Neuronal stem cell (in vitro differentiated cells): ENCODE results near the gene RCOR2.

Experiments used
- DNase-seq: peaks from one replicate; pipeline ENCODE4 v3.0.0-alpha.2; 2013; ENCODE audit warnings: low spot score
- H2AFZ ChIP-seq: one replicate; pipeline ENCODE4 v1.6.1; 2013; ENCODE audit warnings: mild to moderate bottlenecking, low read length, inconsistent platforms
- H2AK5ac ChIP-seq: 2 replicates; pipeline ENCODE4 v1.6.1; 2013; ENCODE audit warnings: low read depth, mild to moderate bottlenecking, inconsistent platforms, low read length, moderate library complexity, mixed read lengths
- H2BK120ac ChIP-seq: 2 replicates; pipeline ENCODE4 v1.6.1; 2013; ENCODE audit warnings: low read depth, mild to moderate bottlenecking, inconsistent platforms, low read length, moderate library complexity, mixed read lengths
- H2BK12ac ChIP-seq: one replicate; pipeline ENCODE4 v1.6.1; 2013; ENCODE audit warnings: low read length, inconsistent platforms
- H2BK15ac ChIP-seq: 2 replicates; pipeline ENCODE4 v1.6.1; 2013; ENCODE audit warnings: mild to moderate bottlenecking, low read length, inconsistent platforms, mixed read lengths
- H2BK5ac ChIP-seq: one replicate; pipeline ENCODE4 v1.6.1; 2013; ENCODE audit warnings: inconsistent platforms, mild to moderate bottlenecking, low read length, moderate library complexity
- H3K14ac ChIP-seq: one replicate; pipeline ENCODE4 v1.6.1; 2013; ENCODE audit warnings: low read length, inconsistent platforms
- H3K18ac ChIP-seq: 2 replicates; pipeline ENCODE4 v1.6.1; 2013; ENCODE audit warnings: low read length, inconsistent platforms
- H3K23ac ChIP-seq: 2 replicates; pipeline ENCODE4 v1.6.1; 2013; ENCODE audit warnings: low read depth, mild to moderate bottlenecking, mixed read lengths, low read length, inconsistent platforms; ENCODE audit not compliant: poor library complexity
- H3K27ac ChIP-seq: replicated peaks from 3 replicates; pipeline ENCODE4 v1.5.1; 2013; ENCODE audit warnings: low read length, inconsistent platforms
- H3K27me3 ChIP-seq, 3 experiments: 2 replicates each; pipeline ENCODE4 v1.6.1; 2013; ENCODE audit warnings: low read length in 3 of 3, mild to moderate bottlenecking in 2 of 3, inconsistent platforms in 1 of 3, low read depth in 1 of 3, mixed read lengths in 1 of 3, moderate library complexity in 1 of 3; ENCODE audit not compliant: control insufficient read depth in 3 of 3, insufficient read depth in 3 of 3
- H3K36me3 ChIP-seq, 2 donors: replicated peaks in 1 of 2; 2 replicates each; pipeline ENCODE4 v1.6.1; 2013; ENCODE audit warnings: low read length in 2 of 2; ENCODE audit not compliant: control insufficient read depth in 2 of 2, insufficient read depth in 2 of 2
- H3K4ac ChIP-seq: 2 replicates; pipeline ENCODE4 v1.6.1; 2013; ENCODE audit warnings: inconsistent platforms, mild to moderate bottlenecking, low read length, moderate library complexity
- H3K4me1 ChIP-seq, 2 donors: 1 replicate in 1 of 2; 2 replicates in 1 of 2; pipeline ENCODE4 v1.6.1; 2013; ENCODE audit warnings: low read length in 2 of 2, low read depth in 1 of 2; ENCODE audit not compliant: control insufficient read depth in 2 of 2, insufficient read depth in 1 of 2
- H3K4me2 ChIP-seq: one replicate; pipeline ENCODE4 v1.6.1; 2013; ENCODE audit warnings: mild to moderate bottlenecking, low read length, inconsistent platforms; ENCODE audit not compliant: insufficient read depth, poor library complexity, severe bottlenecking
- H3K4me3 ChIP-seq, 2 donors: 2 replicates each; pipeline ENCODE4 v1.5.1; 2013; ENCODE audit warnings: low read length in 2 of 2, mild to moderate bottlenecking in 2 of 2, inconsistent platforms in 1 of 2, moderate library complexity in 1 of 2
- H3K79me1 ChIP-seq: one replicate; pipeline ENCODE4 v1.6.1; 2013; ENCODE audit warnings: low read depth, mild to moderate bottlenecking, inconsistent platforms, low read length, moderate library complexity
- H3K9ac ChIP-seq: one replicate; pipeline ENCODE4 v1.6.1; 2013; ENCODE audit warnings: mild to moderate bottlenecking, low read depth, low read length, inconsistent platforms; ENCODE audit not compliant: poor library complexity
- H3K9me3 ChIP-seq, 2 donors: replicated peaks in 1 of 2; 2 replicates each; pipeline versions ENCODE3 to v1.6.1; 2013; ENCODE audit warnings: low read length in 2 of 2, mild to moderate bottlenecking in 2 of 2, inconsistent platforms in 1 of 2, low read depth in 1 of 2, mixed read lengths in 1 of 2, moderate library complexity in 1 of 2; ENCODE audit not compliant: control insufficient read depth in 2 of 2, insufficient read depth in 1 of 2
- H4K8ac ChIP-seq: one replicate; pipeline ENCODE4 v1.6.1; 2013; ENCODE audit warnings: low read depth, mild to moderate bottlenecking, inconsistent platforms, low read length, moderate library complexity
- H4K91ac ChIP-seq: one replicate; pipeline ENCODE4 v1.6.1; 2013; ENCODE audit warnings: low read length, low read depth, mild to moderate bottlenecking, inconsistent platforms; ENCODE audit not compliant: poor library complexity
- WGBS, 2 donors: extraction: QIAGEN DNeasy Blood & Tissue Kit; methylation state at CpG; one replicate each; pipeline ENCODE4 v1.1.7; 2013; ENCODE audit warnings: missing lambda C conversion rate in 2 of 2, mixed read lengths in 1 of 2; ENCODE audit not compliant: insufficient read length in 2 of 2, insufficient replicate concordance in 1 of 2; ENCODE audit errors: extremely low coverage in 2 of 2; 5-methylcytosine and 5-hydroxymethylcytosine counted together

RCOR2 gene

GRCh38 chr11:63913866-63914830 is 2.8 kb downstream of the RCOR2 start:
- Histone ChIP-seq H2BK5ac (no peak overlapping the region), H3K9ac (peak overlapping the region; percentile 96), H3K4me2 (peak overlapping the region; percentile 82), H3K79me1 (peaks cover 23% of the 10 kb centered on the region), H4K91ac (no peak overlapping the region), H2AFZ (no peak overlapping the region), H3K9me3 (no peaks in the 10 kb centered on the region), H2BK12ac (no peak overlapping the region), H2BK15ac (peak overlapping the region; percentile 12), H4K8ac (no peak overlapping the region), H3K4me1 (peaks cover 36% of the 10 kb centered on the region in 2 donors), H2BK120ac (no peak overlapping the region), H3K23ac (peak overlapping the region; percentile 96), H3K27ac (no peak overlapping the region), H3K36me3 (peaks cover 24 to 45% of the 10 kb centered on the region in 2 donors), H3K14ac (no peak overlapping the region), H2AK5ac (peak overlapping the region; percentile 63), H3K18ac (peak overlapping the region; percentile 28), H3K27me3 (no peaks in the 10 kb centered on the region), H3K4me3 (peak overlapping the region in 1 of 2 donors; percentile 66), H3K4ac (no peak overlapping the region)
- no CpG with 5 or more reads among the region's 34 CpGs for WGBS, 2 donors
- DNase-seq, result no peak

- no peak overlapping the region for H3K4me3 ChIP-seq
- H3K23ac ChIP-seq, result no peak overlapping the region
- H3K4me1 ChIP-seq, result peaks cover 35 to 38% of the 10 kb centered on the region in 2 donors
- H3K36me3 ChIP-seq, result peaks cover 28 to 57% of the 10 kb centered on the region in 2 donors
- H3K14ac ChIP-seq, result no peak overlapping the region
- DNase-seq, result no peak
- H3K9me3 ChIP-seq, result no peaks in the 10 kb centered on the region
- no CpG with 5 or more reads among the region's 7 CpGs for WGBS, 2 donors
- H3K27ac ChIP-seq, result no peak overlapping the region
- H3K4ac ChIP-seq, result no peak overlapping the region
- H4K8ac ChIP-seq, result no peak overlapping the region
- H2AK5ac ChIP-seq, result no peak overlapping the region
- H2BK5ac ChIP-seq, result no peak overlapping the region
- no peak overlapping the region for H2BK120ac ChIP-seq
- no peak overlapping the region for H3K4me2 ChIP-seq
- no peak overlapping the region for H4K91ac ChIP-seq
- no peak overlapping the region for H2BK15ac ChIP-seq
- peaks cover 29% of the 10 kb centered on the region for H3K79me1 ChIP-seq
- no peak overlapping the region for H3K18ac ChIP-seq
- no peaks in the 10 kb centered on the region for H3K27me3 ChIP-seq
- peak overlapping the region; percentile 60 for H3K9ac ChIP-seq
- H2BK12ac ChIP-seq, result no peak overlapping the region
- no peak overlapping the region for H2AFZ ChIP-seq
Observed at GRCh38 chr11:63912678-63913077, 4.3 kb downstream of the RCOR2 start.

- no peak overlapping the region for H3K14ac ChIP-seq
- no peak overlapping the region for H3K18ac ChIP-seq
- H2BK120ac ChIP-seq, result no peak overlapping the region
- H3K4me2 ChIP-seq, result no peak overlapping the region
- peaks cover 38 to 41% of the 10 kb centered on the region in 2 donors for H3K4me1 ChIP-seq
- H3K36me3 ChIP-seq, result peaks cover 28 to 62% of the 10 kb centered on the region in 2 donors
- no peak overlapping the region for H3K27ac ChIP-seq
- H4K91ac ChIP-seq, result no peak overlapping the region
- no peak overlapping the region for H3K9ac ChIP-seq
- no peak overlapping the region for H2BK5ac ChIP-seq
- no peaks in the 10 kb centered on the region for H3K27me3 ChIP-seq
- no CpG with 5 or more reads among the region's 22 CpGs for WGBS, 2 donors
- H2AK5ac ChIP-seq, result peak overlapping the region; percentile 19
- H2BK15ac ChIP-seq, result no peak overlapping the region
- H3K9me3 ChIP-seq, result no peaks in the 10 kb centered on the region
- no peak overlapping the region for H3K4me3 ChIP-seq
- DNase-seq, result no peak
- H2AFZ ChIP-seq, result no peak overlapping the region
- H3K4ac ChIP-seq, result no peak overlapping the region
- no peak overlapping the region for H4K8ac ChIP-seq
- no peak overlapping the region for H2BK12ac ChIP-seq
- peaks cover 29% of the 10 kb centered on the region for H3K79me1 ChIP-seq
- H3K23ac ChIP-seq, result no peak overlapping the region
Observed at GRCh38 chr11:63911876-63912275, 5.1 kb downstream of the RCOR2 start.

- no peak overlapping the region for H3K14ac ChIP-seq
- H3K4me1 ChIP-seq, result peaks cover 38 to 42% of the 10 kb centered on the region in 2 donors
- H3K9ac ChIP-seq, result no peak overlapping the region
- no peak overlapping the region for H2BK15ac ChIP-seq
- DNase-seq, result no peak
- H3K4me2 ChIP-seq, result no peak overlapping the region
- WGBS, 2 donors, result no CpG with 5 or more reads among the region's 8 CpGs
- no peak overlapping the region for H4K91ac ChIP-seq
- no peak overlapping the region for H2BK12ac ChIP-seq
- peaks cover 28 to 65% of the 10 kb centered on the region in 2 donors for H3K36me3 ChIP-seq
- H2BK120ac ChIP-seq, result no peak overlapping the region
- peak overlapping the region; percentile 55 for H3K23ac ChIP-seq
- peak overlapping the region; percentile 19 for H2AK5ac ChIP-seq
- no peak overlapping the region for H2BK5ac ChIP-seq
- H3K9me3 ChIP-seq, result no peaks in the 10 kb centered on the region
- H3K79me1 ChIP-seq, result peaks cover 26% of the 10 kb centered on the region
- no peak overlapping the region for H2AFZ ChIP-seq
- H3K4me3 ChIP-seq, result no peak overlapping the region
- H3K18ac ChIP-seq, result no peak overlapping the region
- H4K8ac ChIP-seq, result no peak overlapping the region
- no peaks in the 10 kb centered on the region for H3K27me3 ChIP-seq
- peak overlapping the region; percentile 82 for H3K27ac ChIP-seq
- H3K4ac ChIP-seq, result no peak overlapping the region
Observed at GRCh38 chr11:63911440-63911839, 5.5 kb downstream of the RCOR2 start.
